CD4-positive, alpha-beta T cell treated with Interleukin-1 beta for 1 hour (primary cell): Measurements from ENCODE around the gene PRMT9.

Experiments used
- DNase-seq, 2 donors: peaks; one replicate each; pipeline ENCODE4 v3.0.0-alpha.2; 2020 to 2022

The PRMT9 gene

DNA sequence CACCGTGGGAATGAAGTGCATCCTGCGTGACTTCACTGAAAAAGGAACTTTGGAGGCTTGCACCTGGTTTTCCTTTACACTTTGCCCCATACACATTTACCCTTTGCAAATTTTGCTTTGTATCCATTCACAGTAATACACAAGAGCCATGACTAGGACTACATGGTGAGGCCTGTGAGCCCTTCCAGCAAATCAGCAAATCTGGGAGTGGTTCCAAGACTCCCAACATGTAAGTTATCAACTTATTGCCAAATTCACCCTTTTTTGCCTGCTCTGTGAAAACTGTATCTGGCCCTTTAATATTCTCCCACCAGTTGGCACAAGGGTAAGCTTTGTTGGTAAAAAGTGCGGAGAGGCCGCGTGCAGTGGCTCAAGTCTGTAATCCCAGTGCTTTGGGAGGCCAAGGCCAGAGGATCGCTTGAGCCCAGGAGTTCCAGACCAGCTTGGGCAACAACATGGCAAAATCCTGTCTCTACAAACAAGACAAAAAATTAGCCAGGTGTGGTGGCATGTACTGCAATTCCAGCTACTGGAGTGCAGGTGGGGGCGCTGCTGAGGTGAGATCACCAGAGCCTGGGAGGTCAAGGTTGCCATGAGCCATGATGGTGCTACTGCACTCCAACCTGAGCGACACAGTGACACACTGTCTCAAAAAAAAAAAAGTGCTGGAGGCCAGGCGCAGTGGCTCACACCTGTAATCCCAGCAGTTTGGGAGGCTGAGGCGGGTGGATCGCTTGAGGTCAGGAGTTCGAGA is 5.0 kb downstream of the PRMT9 start:
- DNase-seq: no peak

- no peak for DNase-seq
Measured at GRCh38 chr4:147678106-147678505, 5.9 kb downstream of the PRMT9 start.

- no peak for DNase-seq
Measured at GRCh38 chr4:147674496-147674895, 9.5 kb downstream of the PRMT9 start.

- no peak for DNase-seq
Measured at GRCh38 chr4:147674073-147674472, 9.9 kb downstream of the PRMT9 start.

GRCh38 chr4:147658501-147658900 is 25.5 kb downstream of the PRMT9 start:
- no peak for DNase-seq

DNA sequence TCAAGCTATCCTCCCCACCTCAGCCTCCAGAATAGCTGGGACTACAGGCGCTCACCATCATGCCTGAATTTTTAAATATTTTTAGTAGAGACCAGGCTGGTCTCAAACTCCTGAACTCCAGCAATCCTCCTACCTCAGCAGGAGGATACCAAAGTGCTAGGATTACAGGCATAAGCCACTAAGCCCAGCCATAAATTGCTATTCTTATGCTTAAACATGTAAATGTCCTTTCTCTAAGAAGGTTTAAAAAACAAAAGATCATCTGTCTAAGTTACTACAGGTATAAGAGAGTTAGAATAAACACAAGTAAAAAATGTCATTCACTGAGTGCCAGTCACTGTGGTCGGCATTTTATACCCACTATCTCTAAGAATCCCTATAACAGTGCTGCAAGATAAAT is 28.3 kb downstream of the PRMT9 start:
- no peak for DNase-seq

- no peak for DNase-seq
Measured at GRCh38 chr4:147651563-147651962, 32.4 kb downstream of the PRMT9 start.

- DNase-seq: no peak
Measured at GRCh38 chr4:147648656-147649055, 35.3 kb downstream of the PRMT9 start.

DNA sequence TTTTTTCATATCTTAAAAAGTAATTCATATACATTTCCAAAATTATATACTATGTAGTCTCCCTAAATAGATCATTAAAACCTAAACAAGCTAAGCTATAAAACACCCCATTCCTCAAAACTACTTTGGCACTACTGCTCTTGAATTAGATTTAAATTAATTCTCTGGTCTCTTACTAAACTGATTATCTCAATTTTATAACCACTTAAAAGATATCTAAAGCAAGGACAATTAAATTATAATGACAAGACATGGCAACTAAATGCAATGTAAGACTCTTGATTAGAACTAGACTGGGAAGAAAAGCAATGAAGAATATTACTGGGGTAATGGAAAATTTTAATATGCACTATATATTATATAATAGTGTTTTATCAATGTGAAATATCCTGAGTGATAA is 38.9 kb downstream of the PRMT9 start:
- DNase-seq: no peak

- no peak for DNase-seq
Measured at GRCh38 chr4:147644471-147644870, 39.5 kb downstream of the PRMT9 start.

GRCh38 chr4:147643616-147644015 is 40.3 kb downstream of the PRMT9 start:
- no peak for DNase-seq

GRCh38 chr4:147640331-147640730 is 43.6 kb downstream of the PRMT9 start:
- DNase-seq: no peak

- no peak for DNase-seq
Measured at GRCh38 chr4:147639388-147639787, 44.6 kb downstream of the PRMT9 start.

GRCh38 chr4:147638942-147639341 is 45.0 kb downstream of the PRMT9 start:
- no peak for DNase-seq

- no peak for DNase-seq
Measured at GRCh38 chr4:147638365-147638764, 45.6 kb downstream of the PRMT9 start.

DNA sequence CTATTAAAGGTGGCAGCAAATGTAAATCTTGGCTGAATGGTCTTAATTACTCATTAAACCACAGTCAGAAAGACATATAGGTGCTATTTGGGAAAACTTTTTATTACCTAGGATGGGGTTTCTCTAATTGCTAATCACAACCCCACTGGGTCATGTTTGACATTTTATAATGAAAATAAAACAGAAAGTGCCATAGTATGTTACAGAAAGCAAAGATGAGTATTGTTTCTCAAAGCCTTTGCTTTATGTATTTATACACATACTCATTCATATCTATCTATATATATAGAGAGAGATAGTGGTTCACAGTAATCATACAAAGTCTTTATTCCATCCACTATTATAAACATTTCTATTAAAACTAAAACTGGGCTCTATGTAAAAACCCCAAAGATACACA is 48.6 kb downstream of the PRMT9 start:
- no peak for DNase-seq

DNA sequence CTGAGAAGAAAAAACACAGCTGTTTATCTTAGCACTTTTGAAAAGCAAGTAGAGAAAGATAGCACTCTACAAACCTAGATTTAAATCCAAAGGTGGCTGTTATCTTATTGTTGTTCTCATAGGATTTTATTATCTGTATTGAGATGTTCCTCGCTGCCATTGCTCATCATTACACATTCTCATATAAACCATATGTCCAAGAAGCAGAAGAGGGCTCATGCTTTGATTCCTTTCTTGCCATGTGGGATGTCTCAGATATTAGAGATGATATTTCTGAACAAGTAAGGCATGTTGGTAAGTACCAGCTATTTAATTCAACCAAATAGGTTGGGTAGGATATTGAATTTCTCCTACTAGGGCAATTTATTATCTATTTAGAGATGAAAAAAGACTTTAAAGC is 50.3 kb downstream of the PRMT9 start:
- DNase-seq: no peak

GRCh38 chr4:147633113-147633512 is 50.9 kb downstream of the PRMT9 start:
- DNase-seq: no peak

GRCh38 chr4:147629783-147630730 is 53.9 kb downstream of the PRMT9 start:
- no peak for DNase-seq

GRCh38 chr4:147628415-147628814 is 55.5 kb downstream of the PRMT9 start:
- no peak for DNase-seq

DNA sequence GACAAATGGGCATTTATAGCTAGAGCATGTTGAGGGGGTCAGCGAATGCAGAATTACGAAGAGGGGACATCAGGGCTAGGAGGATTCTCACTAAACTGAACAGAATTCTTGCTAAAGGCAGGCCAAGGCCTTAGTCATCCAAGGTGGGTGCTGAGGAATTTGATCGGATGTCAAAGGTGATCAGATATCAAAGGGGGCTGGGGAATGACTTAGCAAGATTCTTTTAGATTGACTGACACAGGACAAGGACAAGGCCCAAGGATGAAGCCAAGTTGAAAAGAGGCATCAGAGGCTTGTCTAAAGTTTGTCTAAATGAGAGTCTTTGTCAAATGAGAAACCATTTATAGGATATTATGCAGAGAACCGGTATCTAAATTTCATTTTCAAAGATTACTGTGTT is 57.1 kb downstream of the PRMT9 start:
- no peak for DNase-seq

DNA sequence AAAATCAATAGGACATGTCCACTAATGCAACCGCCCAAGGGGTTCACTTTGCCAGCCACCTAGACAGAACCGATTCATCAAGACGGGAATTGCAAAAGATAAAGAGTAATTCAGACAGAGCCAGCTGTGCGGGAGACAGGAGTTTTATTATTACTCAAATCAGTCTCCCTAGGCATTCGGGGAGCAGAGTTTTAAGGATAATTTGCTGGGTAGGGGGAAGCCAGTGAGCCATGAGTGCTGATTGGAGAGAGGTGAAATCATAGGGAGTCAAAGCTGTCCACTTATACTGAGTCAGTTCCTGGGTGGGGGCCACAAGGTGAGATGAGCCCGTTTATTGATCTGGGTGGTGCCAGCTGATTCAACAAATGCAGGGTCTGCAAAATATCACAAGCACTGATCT is 58.2 kb downstream of the PRMT9 start:
- DNase-seq: no peak

GRCh38 chr4:147620315-147620714 is 63.6 kb downstream of the PRMT9 start:
- no peak for DNase-seq
